DLD1 (cell line): Measurements from ENCODE around the gene NEURL1.
"Not testable (repeated sequence)": the region's sequence is repeated elsewhere in the genome, so short reads cannot be mapped to it uniquely, and the experiment has no call there.

Experiments used
- in situ Hi-C: cut with HindIII; loops from 2 replicates; pipeline ENCODE4 v1.10.0; 2017; ENCODE audit warnings: low sequenced_read_pairs

NEURL1 gene

GRCh38 chr10:103459615-103460014 is 33.9 kb upstream of the NEURL1 start:
- in situ Hi-C loops = no loop called here

GRCh38 chr10:103463499-103463898 is 30.0 kb upstream of the NEURL1 start:
- in situ Hi-C loops = no loop called here

GRCh38 chr10:103465411-103466179 is 27.9 kb upstream of the NEURL1 start:
- in situ Hi-C loops = no loop called here

GRCh38 chr10:103466734-103467133 is 26.8 kb upstream of the NEURL1 start:
- in situ Hi-C loops = no loop called here

- in situ Hi-C loops = no loop called here
Observed at GRCh38 chr10:103467406-103467805, 26.1 kb upstream of the NEURL1 start.

GRCh38 chr10:103469201-103469600 is 24.3 kb upstream of the NEURL1 start:
- in situ Hi-C loops = no loop called here

GRCh38 chr10:103470761-103471653 is 22.5 kb upstream of the NEURL1 start:
- in situ Hi-C loops = no loop called here

- in situ Hi-C loops = no loop called here
Observed at GRCh38 chr10:103472005-103472404, 21.5 kb upstream of the NEURL1 start.

GRCh38 chr10:103473261-103473671 is 20.2 kb upstream of the NEURL1 start:
- in situ Hi-C loops = no loop called here

GRCh38 chr10:103474077-103474476 is 19.4 kb upstream of the NEURL1 start:
- in situ Hi-C loops = no loop called here

GRCh38 chr10:103475437-103475836 is 18.1 kb upstream of the NEURL1 start:
- in situ Hi-C loops = no loop called here

- in situ Hi-C loops = no loop called here
Observed at GRCh38 chr10:103476046-103476768, 17.3 kb upstream of the NEURL1 start.

GRCh38 chr10:103478671-103479070 is 14.8 kb upstream of the NEURL1 start:
- in situ Hi-C loops = no loop called here

GRCh38 chr10:103479135-103479534 is 14.4 kb upstream of the NEURL1 start, which contains the start of gene CALHM3:
Gene CALHM3, minus strand, starts transcription at chr10:103479240. Its CDS starts 208 bp downstream, at chr10:103479032.
- in situ Hi-C loops = no loop called here

- in situ Hi-C loops = no loop called here
Observed at GRCh38 chr10:103480521-103480920, 13.0 kb upstream of the NEURL1 start.

GRCh38 chr10:103481974-103482531 is 11.5 kb upstream of the NEURL1 start:
- in situ Hi-C loops = no loop called here

GRCh38 chr10:103486635-103487409 is 6.7 kb upstream of the NEURL1 start:
- in situ Hi-C loops = not testable (repeated sequence)

GRCh38 chr10:103487410-103487708 is 6.1 kb upstream of the NEURL1 start:
- in situ Hi-C loops = no loop called here

- in situ Hi-C loops = loop anchor here (5.0 kb wide), 1 partner anchor 39 kb away; the partner anchor contains the start of gene CALHM2
Observed at GRCh38 chr10:103490986-103491314, 2.6 kb upstream of the NEURL1 start.

- in situ Hi-C loops = loop anchor here (5.0 kb wide), 1 partner anchor 40 kb away; the partner anchor contains the start of gene CALHM2
Observed at GRCh38 chr10:103491729-103492364, 1.7 kb upstream of the NEURL1 start.
